Neuronal stem cell (in vitro differentiated cells): ENCODE data around the gene TMEM47.

Source experiments
- DNase-seq: peaks from one replicate; pipeline ENCODE4 v3.0.0-alpha.2; 2013; ENCODE audit warnings: low spot score
- H2AFZ ChIP-seq: one replicate; pipeline ENCODE4 v1.6.1; 2013; ENCODE audit warnings: mild to moderate bottlenecking, low read length, inconsistent platforms
- H2AK5ac ChIP-seq: 2 replicates; pipeline ENCODE4 v1.6.1; 2013; ENCODE audit warnings: low read depth, mild to moderate bottlenecking, inconsistent platforms, low read length, moderate library complexity, mixed read lengths
- H2BK120ac ChIP-seq: 2 replicates; pipeline ENCODE4 v1.6.1; 2013; ENCODE audit warnings: low read depth, mild to moderate bottlenecking, inconsistent platforms, low read length, moderate library complexity, mixed read lengths
- H2BK12ac ChIP-seq: one replicate; pipeline ENCODE4 v1.6.1; 2013; ENCODE audit warnings: low read length, inconsistent platforms
- H2BK15ac ChIP-seq: 2 replicates; pipeline ENCODE4 v1.6.1; 2013; ENCODE audit warnings: mild to moderate bottlenecking, low read length, inconsistent platforms, mixed read lengths
- H2BK5ac ChIP-seq: one replicate; pipeline ENCODE4 v1.6.1; 2013; ENCODE audit warnings: inconsistent platforms, mild to moderate bottlenecking, low read length, moderate library complexity
- H3K14ac ChIP-seq: one replicate; pipeline ENCODE4 v1.6.1; 2013; ENCODE audit warnings: low read length, inconsistent platforms
- H3K18ac ChIP-seq: 2 replicates; pipeline ENCODE4 v1.6.1; 2013; ENCODE audit warnings: low read length, inconsistent platforms
- H3K23ac ChIP-seq: 2 replicates; pipeline ENCODE4 v1.6.1; 2013; ENCODE audit warnings: low read depth, mild to moderate bottlenecking, mixed read lengths, low read length, inconsistent platforms; ENCODE audit not compliant: poor library complexity
- H3K27ac ChIP-seq: replicated peaks from 3 replicates; pipeline ENCODE4 v1.5.1; 2013; ENCODE audit warnings: low read length, inconsistent platforms
- H3K27me3 ChIP-seq, 3 experiments: 2 replicates each; pipeline ENCODE4 v1.6.1; 2013; ENCODE audit warnings: low read length in 3 of 3, mild to moderate bottlenecking in 2 of 3, inconsistent platforms in 1 of 3, low read depth in 1 of 3, mixed read lengths in 1 of 3, moderate library complexity in 1 of 3; ENCODE audit not compliant: control insufficient read depth in 3 of 3, insufficient read depth in 3 of 3
- H3K36me3 ChIP-seq, 2 donors: replicated peaks in 1 of 2; 2 replicates each; pipeline ENCODE4 v1.6.1; 2013; ENCODE audit warnings: low read length in 2 of 2; ENCODE audit not compliant: control insufficient read depth in 2 of 2, insufficient read depth in 2 of 2
- H3K4ac ChIP-seq: 2 replicates; pipeline ENCODE4 v1.6.1; 2013; ENCODE audit warnings: inconsistent platforms, mild to moderate bottlenecking, low read length, moderate library complexity
- H3K4me1 ChIP-seq, 2 donors: 1 replicate in 1 of 2; 2 replicates in 1 of 2; pipeline ENCODE4 v1.6.1; 2013; ENCODE audit warnings: low read length in 2 of 2, low read depth in 1 of 2; ENCODE audit not compliant: control insufficient read depth in 2 of 2, insufficient read depth in 1 of 2
- H3K4me2 ChIP-seq: one replicate; pipeline ENCODE4 v1.6.1; 2013; ENCODE audit warnings: mild to moderate bottlenecking, low read length, inconsistent platforms; ENCODE audit not compliant: insufficient read depth, poor library complexity, severe bottlenecking
- H3K4me3 ChIP-seq, 2 donors: 2 replicates each; pipeline ENCODE4 v1.5.1; 2013; ENCODE audit warnings: low read length in 2 of 2, mild to moderate bottlenecking in 2 of 2, inconsistent platforms in 1 of 2, moderate library complexity in 1 of 2
- H3K79me1 ChIP-seq: one replicate; pipeline ENCODE4 v1.6.1; 2013; ENCODE audit warnings: low read depth, mild to moderate bottlenecking, inconsistent platforms, low read length, moderate library complexity
- H3K9ac ChIP-seq: one replicate; pipeline ENCODE4 v1.6.1; 2013; ENCODE audit warnings: mild to moderate bottlenecking, low read depth, low read length, inconsistent platforms; ENCODE audit not compliant: poor library complexity
- H3K9me3 ChIP-seq, 2 donors: replicated peaks in 1 of 2; 2 replicates each; pipeline versions ENCODE3 to v1.6.1; 2013; ENCODE audit warnings: low read length in 2 of 2, mild to moderate bottlenecking in 2 of 2, inconsistent platforms in 1 of 2, low read depth in 1 of 2, mixed read lengths in 1 of 2, moderate library complexity in 1 of 2; ENCODE audit not compliant: control insufficient read depth in 2 of 2, insufficient read depth in 1 of 2
- H4K8ac ChIP-seq: one replicate; pipeline ENCODE4 v1.6.1; 2013; ENCODE audit warnings: low read depth, mild to moderate bottlenecking, inconsistent platforms, low read length, moderate library complexity
- H4K91ac ChIP-seq: one replicate; pipeline ENCODE4 v1.6.1; 2013; ENCODE audit warnings: low read length, low read depth, mild to moderate bottlenecking, inconsistent platforms; ENCODE audit not compliant: poor library complexity
- WGBS, 2 donors: extraction: QIAGEN DNeasy Blood & Tissue Kit; methylation state at CpG; one replicate each; pipeline ENCODE4 v1.1.7; 2013; ENCODE audit warnings: missing lambda C conversion rate in 2 of 2, mixed read lengths in 1 of 2; ENCODE audit not compliant: insufficient read length in 2 of 2, insufficient replicate concordance in 1 of 2; ENCODE audit errors: extremely low coverage in 2 of 2; 5-methylcytosine and 5-hydroxymethylcytosine counted together

Gene TMEM47

DNA sequence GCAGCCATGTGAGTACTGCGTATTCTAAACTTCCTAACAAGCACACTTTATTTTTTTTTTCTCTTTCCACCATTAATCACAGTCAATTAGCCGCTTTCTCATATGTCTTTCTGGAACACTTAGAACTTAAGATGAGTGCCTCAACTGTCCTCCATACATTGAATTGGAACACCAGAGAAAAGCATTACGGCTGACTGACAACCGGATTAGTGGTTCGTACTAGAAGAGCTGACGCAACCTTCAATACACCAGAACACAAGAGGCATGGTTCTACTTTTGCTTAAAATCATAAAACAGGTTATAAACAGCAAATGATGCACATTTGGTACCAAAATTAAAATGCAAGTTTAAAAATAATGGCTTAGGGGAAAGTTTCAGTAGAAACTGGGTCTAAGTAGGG is 3.3 kb downstream of the TMEM47 start:
- Histone ChIP-seq H3K27me3 (no peaks in the 10 kb centered on the region), H2BK12ac (no peak overlapping the region), H3K27ac (peak overlapping the region; percentile 90), H3K9ac (no peak overlapping the region), H3K4me1 (peaks cover 0 to 8% of the 10 kb centered on the region in 2 donors), H4K91ac (no peak overlapping the region), H2BK5ac (no peak overlapping the region), H3K79me1 (no peaks in the 10 kb centered on the region), H3K36me3 (no peaks in the 10 kb centered on the region), H3K4me2 (no peak overlapping the region), H4K8ac (no peak overlapping the region), H3K18ac (no peak overlapping the region), H2AFZ (no peak overlapping the region), H3K23ac (no peak overlapping the region), H3K9me3 (peaks cover 0 to 6% of the 10 kb centered on the region in 2 donors), H2BK15ac (no peak overlapping the region), H2AK5ac (no peak overlapping the region), H2BK120ac (no peak overlapping the region), H3K4me3 (peak overlapping the region in 1 of 2 donors; percentile 80), H3K14ac (no peak overlapping the region), H3K4ac (no peak overlapping the region)
- peak; percentile 48 for DNase-seq
- WGBS, 2 donors, result no CpG with 5 or more reads among the region's 6 CpGs

GRCh38 chrX:34642849-34643248 is 14.2 kb downstream of the TMEM47 start:
- no peaks in the 10 kb centered on the region for H3K79me1 ChIP-seq
- H2BK15ac ChIP-seq, result no peak overlapping the region
- H3K14ac ChIP-seq, result no peak overlapping the region
- no peak overlapping the region for H3K4me3 ChIP-seq
- no peak overlapping the region for H2AFZ ChIP-seq
- peaks cover 0 to 1% of the 10 kb centered on the region in 2 donors for H3K9me3 ChIP-seq
- no peak overlapping the region for H3K18ac ChIP-seq
- H4K91ac ChIP-seq, result no peak overlapping the region
- H3K27me3 ChIP-seq, result no peaks in the 10 kb centered on the region
- H2BK12ac ChIP-seq, result no peak overlapping the region
- H3K9ac ChIP-seq, result no peak overlapping the region
- H3K4ac ChIP-seq, result no peak overlapping the region
- no peak overlapping the region for H4K8ac ChIP-seq
- no peaks in the 10 kb centered on the region for H3K4me1 ChIP-seq
- H2BK120ac ChIP-seq, result no peak overlapping the region
- H3K23ac ChIP-seq, result no peak overlapping the region
- H2BK5ac ChIP-seq, result no peak overlapping the region
- no peak overlapping the region for H3K4me2 ChIP-seq
- no peak overlapping the region for H3K27ac ChIP-seq
- H2AK5ac ChIP-seq, result no peak overlapping the region
- no peak for DNase-seq
- peaks cover 0 to 14% of the 10 kb centered on the region in 2 donors for H3K36me3 ChIP-seq
- no CpG with 5 or more reads among the region's 2 CpGs for WGBS, 2 donors

GRCh38 chrX:34638116-34638515 is 19.0 kb downstream of the TMEM47 start:
- Histone ChIP-seq H3K36me3 (peaks cover 0 to 58% of the 10 kb centered on the region in 2 donors), H3K27ac (no peak overlapping the region), H2BK15ac (no peak overlapping the region), H3K4me2 (no peak overlapping the region), H3K23ac (no peak overlapping the region), H3K4ac (no peak overlapping the region), H3K18ac (no peak overlapping the region), H3K27me3 (no peaks in the 10 kb centered on the region), H3K79me1 (peaks cover 1% of the 10 kb centered on the region), H2BK120ac (no peak overlapping the region), H2AK5ac (no peak overlapping the region), H3K9ac (no peak overlapping the region), H4K8ac (no peak overlapping the region), H3K4me3 (no peak overlapping the region), H2BK12ac (no peak overlapping the region), H3K9me3 (no peaks in the 10 kb centered on the region), H3K14ac (no peak overlapping the region), H2BK5ac (no peak overlapping the region), H3K4me1 (no peaks in the 10 kb centered on the region), H4K91ac (no peak overlapping the region), H2AFZ (no peak overlapping the region)
- WGBS, 2 donors, result no CpG with 5 or more reads among the region's 1 CpG
- no peak for DNase-seq

DNA sequence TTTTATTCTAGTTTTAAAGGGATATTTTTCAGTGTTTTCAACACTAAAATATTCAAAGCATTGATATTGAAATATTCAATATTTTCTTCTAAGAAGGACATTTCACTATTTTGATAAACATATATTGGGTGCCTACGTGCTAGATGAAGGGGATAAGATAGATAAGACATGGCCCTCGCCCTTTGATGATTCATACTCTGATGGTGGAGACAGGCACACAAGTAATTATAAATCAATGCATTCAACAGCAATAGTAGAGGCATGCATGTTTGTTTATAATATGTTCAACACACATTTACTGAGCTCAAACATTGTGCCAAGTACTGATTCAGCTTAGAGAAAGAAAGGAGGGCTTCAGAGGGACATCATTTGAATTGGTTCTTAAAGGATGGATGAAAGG is 22.7 kb downstream of the TMEM47 start:
- no peaks in the 10 kb centered on the region for H3K9me3 ChIP-seq
- no peak overlapping the region for H2AK5ac ChIP-seq
- no peak overlapping the region for H3K4me2 ChIP-seq
- WGBS, 2 donors, result no CpG with 5 or more reads among the region's 2 CpGs
- DNase-seq, result no peak
- H3K4ac ChIP-seq, result no peak overlapping the region
- no peak overlapping the region for H2BK120ac ChIP-seq
- H4K91ac ChIP-seq, result no peak overlapping the region
- H2AFZ ChIP-seq, result no peak overlapping the region
- no peak overlapping the region for H3K23ac ChIP-seq
- no peak overlapping the region for H3K14ac ChIP-seq
- H3K4me3 ChIP-seq, result no peak overlapping the region
- H3K79me1 ChIP-seq, result peaks cover 1% of the 10 kb centered on the region
- H3K27ac ChIP-seq, result no peak overlapping the region
- H4K8ac ChIP-seq, result no peak overlapping the region
- peaks cover 0 to 88% of the 10 kb centered on the region in 2 donors for H3K36me3 ChIP-seq
- no peak overlapping the region for H2BK15ac ChIP-seq
- H3K18ac ChIP-seq, result no peak overlapping the region
- H3K9ac ChIP-seq, result no peak overlapping the region
- H2BK5ac ChIP-seq, result no peak overlapping the region
- H3K27me3 ChIP-seq, result no peaks in the 10 kb centered on the region
- no peaks in the 10 kb centered on the region for H3K4me1 ChIP-seq
- no peak overlapping the region for H2BK12ac ChIP-seq
